ENCODE data around the gene DUSP1. TPM values are rescaled to one million over a fixed set of nuclear protein-coding genes. Genes with fewer than 3 reads are reported as not detected.

Gene DUSP1
- total RNA-seq, 1 experiment from 2014 or later, result 16.6 TPM

- TF ChIP-seq, protein P1, sequence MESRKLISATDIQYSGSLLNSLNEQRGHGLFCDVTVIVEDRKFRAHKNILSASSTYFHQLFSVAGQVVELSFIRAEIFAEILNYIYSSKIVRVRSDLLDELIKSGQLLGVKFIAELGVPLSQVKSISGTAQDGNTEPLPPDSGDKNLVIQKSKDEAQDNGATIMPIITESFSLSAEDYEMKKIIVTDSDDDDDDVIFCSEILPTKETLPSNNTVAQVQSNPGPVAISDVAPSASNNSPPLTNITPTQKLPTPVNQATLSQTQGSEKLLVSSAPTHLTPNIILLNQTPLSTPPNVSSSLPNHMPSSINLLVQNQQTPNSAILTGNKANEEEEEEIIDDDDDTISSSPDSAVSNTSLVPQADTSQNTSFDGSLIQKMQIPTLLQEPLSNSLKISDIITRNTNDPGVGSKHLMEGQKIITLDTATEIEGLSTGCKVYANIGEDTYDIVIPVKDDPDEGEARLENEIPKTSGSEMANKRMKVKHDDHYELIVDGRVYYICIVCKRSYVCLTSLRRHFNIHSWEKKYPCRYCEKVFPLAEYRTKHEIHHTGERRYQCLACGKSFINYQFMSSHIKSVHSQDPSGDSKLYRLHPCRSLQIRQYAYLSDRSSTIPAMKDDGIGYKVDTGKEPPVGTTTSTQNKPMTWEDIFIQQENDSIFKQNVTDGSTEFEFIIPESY (IDR thresholded peaks at IDR 0.05; ENCODE audit: extremely low read depth, insufficient replicate concordance, low read length), result peak; percentile 70
- TF ChIP-seq JUND (IDR thresholded peaks at IDR 0.05) (no peak), TCF7L2 (IDR thresholded peaks at IDR 0.05; ENCODE audit: borderline replicate concordance, extremely low read depth, insufficient read depth, insufficient read length) (peak; percentile 38), EZH2phosphoT487 (IDR thresholded peaks at IDR 0.05; ENCODE audit: borderline replicate concordance) (no peak)
- TF ChIP-seq, protein P2, sequence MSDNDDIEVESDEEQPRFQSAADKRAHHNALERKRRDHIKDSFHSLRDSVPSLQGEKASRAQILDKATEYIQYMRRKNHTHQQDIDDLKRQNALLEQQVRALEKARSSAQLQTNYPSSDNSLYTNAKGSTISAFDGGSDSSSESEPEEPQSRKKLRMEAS (IDR thresholded peaks at IDR 0.05), result no peak
Measured at GRCh38 chr5:172770675-172771438, at the start of gene DUSP1 (continued).

DNA sequence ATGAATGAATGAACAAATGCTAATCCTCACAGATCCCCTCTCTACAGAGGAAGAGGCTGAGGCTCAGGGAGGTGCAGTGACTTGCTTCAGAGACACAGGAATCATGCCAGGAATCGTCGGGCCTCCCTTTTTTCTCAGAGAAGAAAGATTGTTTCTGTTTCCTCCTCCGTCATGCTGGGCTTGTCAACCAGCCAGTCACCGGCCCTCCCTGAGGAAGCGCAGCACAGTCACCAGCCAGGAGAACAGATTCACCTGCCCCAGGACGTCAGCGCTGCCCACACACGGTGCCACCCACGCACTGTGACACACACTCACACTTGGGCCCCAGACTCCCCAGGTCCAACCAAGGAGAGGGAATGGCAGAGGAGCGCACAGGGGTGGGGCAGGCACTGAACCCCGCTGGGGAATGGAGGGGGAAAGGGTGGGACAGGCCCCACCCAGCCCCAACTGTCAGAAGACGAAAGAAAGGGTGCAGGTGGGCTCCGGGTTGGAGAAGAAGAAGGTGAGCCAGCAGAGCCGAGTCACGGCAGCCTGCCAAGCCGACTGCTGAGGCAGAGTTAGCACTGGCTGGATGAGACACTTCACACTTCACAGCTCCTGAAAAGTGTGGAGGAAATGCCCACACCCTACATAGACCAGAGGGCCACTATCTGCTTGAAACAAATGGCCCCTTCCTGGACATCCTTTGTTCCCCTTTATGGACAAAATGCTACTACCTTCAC, 49.2 kb upstream of the DUSP1 start:
- CTCF ChIA-PET, result no interaction called here
- Histone ChIP-seq H2AFZ (ENCODE audit: low read depth, low read length, poor library complexity, severe bottlenecking) (peak overlapping the region; percentile 14), H3K9me2 (ENCODE audit: insufficient read depth) (no peaks in the 10 kb centered on the region), H3K36me3 (ENCODE audit: control insufficient read depth in 1 of 2, insufficient read depth in 2 of 2, low read length in 2 of 2) (no peaks in the 10 kb centered on the region), H3K4me3 (replicated peaks in 1 of 2; ENCODE audit: low read depth in 1 of 2, low read length in 2 of 2) (no peak overlapping the region), H3K27me3 (ENCODE audit: insufficient read depth, low read length) (no peaks in the 10 kb centered on the region), H3K9me3 (ENCODE audit: control insufficient read depth in 1 of 2, insufficient read depth in 1 of 2, low read depth in 1 of 2, low read length in 2 of 2) (peaks cover 0 to 1% of the 10 kb centered on the region in 2 experiments; a peak in 1 of 4 replicates), H3K27ac (ENCODE audit: low read depth, low read length) (no peak overlapping the region), H3K79me2 (ENCODE audit: insufficient read depth, low read length) (no peaks in the 10 kb centered on the region), H3K4me2 (ENCODE audit: low read length) (peak overlapping the region; percentile 53), H3K4me1 (ENCODE audit: control insufficient read depth in 1 of 2, insufficient read depth in 2 of 2, low read length in 2 of 2) (peaks cover 7 to 26% of the 10 kb centered on the region in 2 experiments; a peak in 3 of 4 replicates), H4K20me1 (ENCODE audit: insufficient read depth) (no peaks in the 10 kb centered on the region), H3K9ac (ENCODE audit: low read length) (no peak overlapping the region)
- DNase-seq (ENCODE audit: low read depth, low spot score), result peak; percentile 7
- POLR2A ChIA-PET, result no interaction called here
- intact Hi-C loops (cut with micrococcal nuclease), result loop anchor here (5.0 kb wide), 1 partner anchor 43 kb away; no protein-coding TSS in a partner anchor
- no peak for TF ChIP-seq ELF1 (IDR thresholded peaks at IDR 0.05; ENCODE audit: borderline replicate concordance, low read depth)
- peak; percentile 96 for TF ChIP-seq EGR1 (IDR thresholded peaks at IDR 0.05; ENCODE audit: low read depth)
- ATAC-seq, result peak; percentile 65
- RAD21 ChIA-PET (ENCODE audit: low non-redundant PET in 1 of 2, low total read pairs in 2 of 2, uncharacterized antibody in 2 of 2, unreplicated experiment in 2 of 2), result no interaction called here
- no TSS peak for BruUV-seq (replicated peaks)

All from HCT116 (cell line).